K562 (cell line): Measurements from ENCODE around the gene MTA2. TPM values are rescaled to one million over a fixed set of nuclear protein-coding genes. Genes with fewer than 3 reads are reported as not detected.

Experiments
- AFF1 ChIP-seq, 2 experiments: fragments of 450-650 bp; IDR thresholded peaks; 2 replicates each; pipeline ENCODE4 v1.6.1; 2018; ENCODE audit warnings: mild to moderate bottlenecking in 2 of 2, low read depth in 1 of 2; ENCODE audit not compliant: partially characterized antibody in 2 of 2
- CSDE1 ChIP-seq, 2 experiments: fragments of 450-650 bp; IDR thresholded peaks; 2 replicates each; pipeline ENCODE4 v1.6.1; 2016; ENCODE audit warnings: mild to moderate bottlenecking in 1 of 2
- DIDO1 ChIP-seq: fragments of 450-650 bp; IDR thresholded peaks from 2 replicates; pipeline ENCODE4 v1.6.1; 2016; ENCODE audit warnings: low read depth, missing biosample characterization, missing genetic modification characterization
- KLF6 ChIP-seq: fragments of 250-450 bp; sonication (Bioruptor Pico); IDR thresholded peaks from 2 replicates; pipeline ENCODE4 v1.4.0; 2020; ENCODE audit warnings: mild to moderate bottlenecking, moderate library complexity, borderline replicate concordance
- NR1H2 ChIP-seq: sonication (generic); formaldehyde crosslinking; IDR thresholded peaks from 2 replicates; pipeline ENCODE4 v1.4.0; 2020; ENCODE audit warnings: mild to moderate bottlenecking, missing genetic modification reagents
- PHB ChIP-seq: fragments of 250-450 bp; sonication (Bioruptor Pico); IDR thresholded peaks from 2 replicates; pipeline ENCODE4 v1.5.0; 2021
- PTBP1 ChIP-seq: fragments of 200-400 bp; formaldehyde crosslinking; IDR thresholded peaks from 2 replicates; pipeline ENCODE4 v1.6.1; 2017; ENCODE audit warnings: low read depth, low read length
- RB1 ChIP-seq: fragments of 450-650 bp; IDR thresholded peaks from 2 replicates; pipeline ENCODE4 v1.6.1; 2017; ENCODE audit warnings: low read depth, mild to moderate bottlenecking
- SIN3A ChIP-seq, 2 experiments: fragments of 150-350 bp in 1 of 2; IDR thresholded peaks; 2 replicates each; pipeline ENCODE4 v1.6.1; 2011 to 2016; ENCODE audit warnings: borderline replicate concordance in 2 of 2, low read depth in 2 of 2, low read length in 2 of 2, mild to moderate bottlenecking in 2 of 2, moderate library complexity in 2 of 2; ENCODE audit not compliant: control insufficient read depth in 1 of 2
- SMARCA5 ChIP-seq: fragments of 450-650 bp; IDR thresholded peaks from 2 replicates; pipeline ENCODE4 v1.6.1; 2016
- SMARCE1 ChIP-seq: fragments of 450-650 bp; IDR thresholded peaks from 2 replicates; pipeline ENCODE4 v1.7.1; 2016; ENCODE audit warnings: mild to moderate bottlenecking
- SUPT5H ChIP-seq: fragments of 450-650 bp; IDR thresholded peaks from 2 replicates; pipeline ENCODE4 v1.6.1; 2016
- TAF1 ChIP-seq: IDR thresholded peaks from 2 replicates; pipeline ENCODE4 v1.6.1; 2011; ENCODE audit warnings: mild to moderate bottlenecking, low read length, moderate library complexity; ENCODE audit not compliant: insufficient read depth, control insufficient read depth, severe bottlenecking; ENCODE audit errors: extremely low read depth
- TARDBP ChIP-seq: fragments of 450-650 bp; IDR thresholded peaks from 2 replicates; pipeline ENCODE4 v1.6.1; 2016
- TBP ChIP-seq: optimal IDR thresholded peaks from 2 replicates; pipeline ENCODE3; 2011; ENCODE audit warnings: low read depth, low read length, improper control_type of control experiment
- USF1 ChIP-seq: sonication (generic); formaldehyde crosslinking; IDR thresholded peaks from 2 replicates; pipeline ENCODE4 v1.9.0; 2022; ENCODE audit warnings: mild to moderate bottlenecking, missing genetic modification reagents
- XRCC5 ChIP-seq: fragments of 200-400 bp; formaldehyde crosslinking; IDR thresholded peaks from 2 replicates; pipeline ENCODE4 v1.6.1; 2017; ENCODE audit warnings: low read depth, mild to moderate bottlenecking, low read length
- ZNF609 ChIP-seq: sonication (generic); formaldehyde crosslinking; IDR thresholded peaks from 2 replicates; pipeline ENCODE4 v1.8.1; 2023; ENCODE audit warnings: missing genetic modification reagents, mild to moderate bottlenecking, borderline replicate concordance
- ZSCAN32 ChIP-seq: fragments of 450-650 bp; formaldehyde crosslinking; IDR thresholded peaks from 2 replicates; pipeline ENCODE4 v1.4.0; 2020; ENCODE audit warnings: mild to moderate bottlenecking, moderate library complexity
- polyA plus RNA-seq, 8 experiments: library from polyadenylated mRNA; depleted of rRNA in 4 of 8; stranded (reverse) in 5 of 8; unstranded in 3 of 8; fragments of >200 nt; fragmentation: Nextera tagmentation in 2 of 8; fragmentation: Illumina TruSeq in 1 of 8; extraction: Ambion mirVana in 2 of 8; extraction: Trizol in 1 of 8; gene quantifications; 2 replicates each; pipeline versions ENCODE4 v1.2.1 to v1.2.3, GENCODE V29; 2011 to 2014; ENCODE audit warnings: inconsistent platforms in 1 of 8, missing spikeins in 1 of 8
- total RNA-seq, 7 experiments: library from RNA; depleted of rRNA in 6 of 7; stranded (reverse); fragments of >200 nt in 6 of 7; fragmentation: Illumina TruSeq in 2 of 7; extraction: Trizol in 2 of 7; gene quantifications; 2 replicates each; pipeline versions ENCODE4 v1.2.1 to v1.2.3, GENCODE V29; 2011 to 2021; ENCODE audit warnings: low replicate concordance in 1 of 7

The MTA2 gene
- total and polyA plus RNA-seq, 9 of the 15 experiments (the other 6 are each of a cell fraction or from before 2014, with no cell fraction given) = 6.2 to 220 (median 172) TPM

- TF ChIP-seq TARDBP = peak; percentile 52
- TF ChIP-seq DIDO1 (tag) = peak; percentile 68
- TF ChIP-seq NR1H2 (CRISPR knock-in tag) = 0 out of 2 replicates have a peak, but pooled peaks have one; percentile 38
- peak; percentile 56 for TF ChIP-seq SMARCE1
- 0 out of 2 replicates have a peak, but pooled peaks have one; percentile 22 for TF ChIP-seq XRCC5
- no peak for TF ChIP-seq KLF6
- peak; percentile 97 for TF ChIP-seq TAF1
- TF ChIP-seq ZNF609 (CRISPR knock-in tag) = no peak
- peak; percentile 95 for TF ChIP-seq SUPT5H
- TF ChIP-seq USF1 (CRISPR knock-in tag) = peak; percentile 51
- peak in 1 of 2 experiments; percentile 62; a peak in 1 of 4 replicates for TF ChIP-seq CSDE1 (IDR thresholded peaks at IDR 0.05)
- TF ChIP-seq SMARCA5 = no peak
- peak; percentile 58 to 66; a peak in 2 of 4 replicates for TF ChIP-seq SIN3A (IDR thresholded peaks at IDR 0.05; ENCODE audit: borderline replicate concordance in 2 of 2, control insufficient read depth in 1 of 2, low read depth in 2 of 2, low read length in 2 of 2)
- 0 out of 2 replicates have a peak, but pooled peaks have one; percentile 32 for TF ChIP-seq RB1
- no peak for TF ChIP-seq ZSCAN32 (CRISPR knock-in tag)
- TF ChIP-seq PTBP1 = no peak
- TF ChIP-seq AFF1 (IDR thresholded peaks at IDR 0.05; ENCODE audit: low read depth in 1 of 2, partially characterized antibody in 2 of 2) = peak in 1 of 2 experiments; percentile 86
- TF ChIP-seq PHB = peak; percentile 89; the same call in 1 of the 2 replicates
- TF ChIP-seq TBP = peak; percentile 97
Measured at GRCh38 chr11:62573592-62574362, 27.9 kb downstream of the MTA2 start, which contains the start of gene EEF1G (continued).
